Colonic mucosa (tissue), 4 donors: ENCODE measurements around the gene NDST1. TPM values are rescaled to one million over a fixed set of nuclear protein-coding genes. Genes with fewer than 3 reads are reported as not detected.

Source experiments
- DNase-seq: peaks from one replicate; pipeline ENCODE4 v3.0.0-alpha.2; 2020
- H3K27ac ChIP-seq: fragments of 200-600 bp; one replicate; pipeline ENCODE4 v1.8.0; 2021
- H3K27me3 ChIP-seq: fragments of 200-600 bp; one replicate; pipeline ENCODE4 v1.8.0; 2021
- H3K36me3 ChIP-seq: fragments of 200-600 bp; one replicate; pipeline ENCODE4 v1.8.0; 2021
- H3K4me1 ChIP-seq: fragments of 200-600 bp; one replicate; pipeline ENCODE4 v1.8.0; 2021; ENCODE audit warnings: mild to moderate bottlenecking
- H3K4me3 ChIP-seq: fragments of 200-600 bp; one replicate; pipeline ENCODE4 v1.8.0; 2021
- H3K9ac ChIP-seq, 2 donors: one replicate each; pipeline ENCODE4 v1.7.0; 2013; ENCODE audit warnings: control low read depth in 2 of 2, low read depth in 2 of 2, low read length in 2 of 2
- H3K9me3 ChIP-seq: fragments of 200-600 bp; one replicate; pipeline ENCODE4 v1.8.0; 2021
- CTCF ChIP-seq: fragments of 200-600 bp; IDR thresholded peaks from one replicate; pipeline ENCODE4 v1.8.0; 2022; ENCODE audit warnings: antibody characterized with exemption, mild to moderate bottlenecking
- intact Hi-C: fragments of 100-400 bp; cut with DNase I; formaldehyde crosslinking; loops from one replicate; pipeline ENCODE4 v1.14.1; 2022
- total RNA-seq, 2 donors: library from RNA; stranded (reverse); fragmentation: NEBNext Ultra II Directional in 1 of 2; extraction: Animal tissue kit (Norgen Biotek cat#: 25700) in 1 of 2; gene quantifications; one replicate each; pipeline ENCODE4 v1.2.1, GENCODE V29; 2021
- donor health status: healthy.
- donor health status: DM: no; HTN: no; CAD: no.
- donor health status: DM: no; HTN: no; CAD: no.

NDST1 gene
- total RNA-seq, 2 donors from 2014 or later: 37.4 to 51.3 TPM

GRCh38 chr5:150531686-150532085, 23.8 kb downstream of the NDST1 start:
- Histone ChIP-seq H3K9ac (no peak overlapping the region), H3K4me3 (no peak overlapping the region), H3K4me1 (no peaks in the 10 kb centered on the region), H3K36me3 (peaks cover 10% of the 10 kb centered on the region), H3K9me3 (no peaks in the 10 kb centered on the region), H3K27me3 (no peaks in the 10 kb centered on the region), H3K27ac (no peak overlapping the region)
- intact Hi-C loops: no loop called here
- no peak for TF ChIP-seq CTCF
- DNase-seq: no peak

GRCh38 chr5:150532151-150532550, 24.2 kb downstream of the NDST1 start:
- TF ChIP-seq CTCF: no peak
- Histone ChIP-seq H3K27me3 (no peaks in the 10 kb centered on the region), H3K27ac (no peak overlapping the region), H3K4me3 (no peak overlapping the region), H3K9ac (no peak overlapping the region), H3K9me3 (no peaks in the 10 kb centered on the region), H3K36me3 (peaks cover 10% of the 10 kb centered on the region), H3K4me1 (no peaks in the 10 kb centered on the region)
- intact Hi-C loops: no loop called here
- no peak for DNase-seq

- H3K9me3 ChIP-seq: no peaks in the 10 kb centered on the region
- no peaks in the 10 kb centered on the region for H3K4me1 ChIP-seq
- no peak overlapping the region for H3K9ac ChIP-seq
- no peaks in the 10 kb centered on the region for H3K27me3 ChIP-seq
- H3K27ac ChIP-seq: peak overlapping the region; percentile 7
- peaks cover 10% of the 10 kb centered on the region for H3K36me3 ChIP-seq
- H3K4me3 ChIP-seq: no peak overlapping the region
- intact Hi-C loops: no loop called here
- DNase-seq: no peak
- TF ChIP-seq CTCF: no peak
Measured at GRCh38 chr5:150532996-150533395, 25.1 kb downstream of the NDST1 start.

DNA sequence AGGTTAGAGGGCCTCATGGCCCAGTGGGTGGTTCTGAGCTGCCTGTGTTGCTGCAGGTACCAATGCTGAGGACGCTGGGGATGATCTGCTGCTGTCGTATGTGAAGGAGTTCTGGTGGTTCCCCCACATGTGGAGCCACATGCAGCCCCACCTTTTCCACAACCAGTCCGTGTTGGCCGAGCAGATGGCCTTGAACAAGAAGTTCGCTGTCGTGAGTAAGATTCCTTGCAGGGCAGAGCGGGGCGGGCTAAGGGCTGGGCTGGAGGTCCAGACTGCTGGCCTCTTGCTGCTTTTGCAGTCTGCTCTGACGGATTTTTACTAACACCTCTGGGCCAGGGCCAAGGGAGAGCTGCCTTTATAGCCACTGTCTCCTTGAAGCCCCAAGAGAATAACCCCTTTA, 26.9 kb downstream of the NDST1 start:
- intact Hi-C loops: no loop called here
- Histone ChIP-seq H3K9me3 (no peaks in the 10 kb centered on the region), H3K4me1 (no peaks in the 10 kb centered on the region), H3K9ac (no peak overlapping the region), H3K27me3 (no peaks in the 10 kb centered on the region), H3K4me3 (no peak overlapping the region), H3K36me3 (peaks cover 10% of the 10 kb centered on the region), H3K27ac (no peak overlapping the region)
- DNase-seq: no peak
- TF ChIP-seq CTCF: no peak

DNA sequence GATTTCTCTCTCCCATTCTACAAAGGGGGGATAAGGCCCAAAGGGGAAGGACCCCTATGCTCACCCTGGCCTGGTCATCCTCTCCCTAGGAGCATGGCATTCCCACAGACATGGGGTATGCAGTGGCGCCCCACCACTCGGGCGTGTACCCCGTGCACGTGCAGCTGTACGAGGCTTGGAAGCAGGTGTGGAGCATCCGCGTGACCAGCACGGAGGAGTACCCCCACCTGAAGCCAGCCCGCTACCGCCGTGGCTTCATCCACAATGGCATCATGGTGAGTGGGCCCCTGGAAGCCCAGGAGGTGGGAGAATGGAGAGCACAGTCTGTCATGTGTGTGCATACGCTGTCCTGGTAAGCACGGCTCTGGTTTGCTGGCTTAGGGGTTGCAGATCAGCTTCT, 27.7 kb downstream of the NDST1 start:
- no peaks in the 10 kb centered on the region for H3K4me1 ChIP-seq
- DNase-seq: no peak
- intact Hi-C loops: no loop called here

More for the DNA sequence above, 27.7 kb downstream of the NDST1 start:
- no peak for TF ChIP-seq CTCF
- no peak overlapping the region for H3K4me3 ChIP-seq
- H3K9me3 ChIP-seq: no peaks in the 10 kb centered on the region
- peaks cover 10% of the 10 kb centered on the region for H3K36me3 ChIP-seq
- H3K9ac ChIP-seq: no peak overlapping the region
- H3K27ac ChIP-seq: no peak overlapping the region
- no peaks in the 10 kb centered on the region for H3K27me3 ChIP-seq
